SIG-M5 (cell line): ENCODE measurements around the gene SPATA31D3.
"Not testable (repeated sequence)": the region's sequence is repeated elsewhere in the genome, so short reads cannot be mapped to it uniquely, and the experiment has no call there.

Experiments
- DNase-seq: peaks from one replicate; lab custom pipeline; 2025; lab: John Stamatoyannopoulos, UW

SPATA31D3 gene

DNA sequence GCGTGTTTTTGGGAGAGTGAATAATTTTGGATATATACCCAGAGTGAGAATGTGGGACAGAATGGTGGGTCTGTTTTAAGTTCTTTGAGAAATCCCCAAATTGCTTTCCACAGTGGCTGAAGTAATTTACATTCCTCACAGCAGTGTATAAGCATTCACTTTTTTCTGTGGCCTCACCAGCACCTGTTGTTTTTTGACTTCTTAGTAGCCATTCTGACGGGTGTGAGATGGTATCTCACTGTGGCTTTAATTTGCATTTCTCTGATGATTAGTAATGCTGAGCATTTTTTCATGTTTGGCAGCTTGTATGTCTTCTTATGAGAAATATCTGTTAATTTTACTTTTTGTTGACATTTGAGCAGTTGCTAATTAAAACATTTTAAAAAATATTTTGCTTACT is 35.9 kb downstream of the SPATA31D3 start:
- no peak for DNase-seq

DNA sequence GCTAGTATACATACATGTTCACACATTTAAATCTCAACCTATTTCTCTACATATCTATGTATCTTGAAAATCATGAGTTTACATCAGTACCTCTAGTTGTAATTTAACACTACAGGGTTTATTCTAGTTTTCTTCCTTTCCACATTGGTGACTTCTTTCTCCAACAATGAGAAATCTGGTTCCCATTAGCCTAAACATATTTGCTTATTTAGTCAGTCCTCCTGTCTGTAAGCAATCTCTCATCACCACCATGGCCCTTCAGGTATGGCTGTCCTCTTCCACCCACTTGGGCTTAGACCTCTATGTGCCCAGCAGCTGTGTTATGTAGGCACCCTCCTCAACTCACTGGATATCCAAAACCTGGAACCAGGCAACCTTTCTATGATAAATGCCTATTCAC is 37.3 kb downstream of the SPATA31D3 start:
- no peak for DNase-seq

DNA sequence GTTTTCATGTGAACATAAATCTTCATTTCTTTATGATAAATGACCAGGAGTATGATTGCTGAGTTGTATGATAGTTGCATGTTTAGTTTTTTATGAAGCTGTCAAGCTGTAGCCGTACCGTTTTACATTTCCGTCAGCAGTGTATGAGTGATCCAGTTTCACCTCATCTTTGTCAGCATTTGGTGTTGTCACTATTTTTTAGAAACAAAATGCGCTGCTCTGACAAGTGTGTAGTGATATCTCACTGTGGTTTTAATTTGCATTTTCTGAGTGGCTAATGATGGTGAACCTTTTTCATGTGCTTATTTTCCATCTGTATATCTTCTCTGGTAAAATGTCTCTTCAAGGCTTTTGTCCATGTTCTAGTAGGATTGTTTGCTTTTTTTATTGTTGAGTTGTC is 38.6 kb downstream of the SPATA31D3 start:
- DNase-seq = no peak

DNA sequence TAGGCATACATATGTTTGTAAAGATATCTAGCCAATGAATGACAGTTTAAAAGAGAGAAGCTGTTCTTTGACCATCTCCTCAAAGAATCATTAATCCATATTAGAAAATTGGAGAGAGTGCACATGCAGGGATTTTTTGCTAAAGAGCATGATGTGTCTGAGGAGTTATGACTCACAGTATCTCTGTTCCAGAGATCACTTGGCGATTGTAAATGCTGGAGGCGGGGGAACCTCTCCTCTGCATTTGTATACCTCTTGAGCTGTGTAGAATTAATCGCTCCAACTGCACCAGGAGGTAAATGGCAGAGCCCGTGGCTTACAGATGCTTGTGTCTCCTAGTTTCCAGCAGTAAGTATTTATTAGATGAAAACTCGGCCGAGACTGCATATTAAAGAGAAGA is 41.6 kb downstream of the SPATA31D3 start:
- DNase-seq = no peak

DNA sequence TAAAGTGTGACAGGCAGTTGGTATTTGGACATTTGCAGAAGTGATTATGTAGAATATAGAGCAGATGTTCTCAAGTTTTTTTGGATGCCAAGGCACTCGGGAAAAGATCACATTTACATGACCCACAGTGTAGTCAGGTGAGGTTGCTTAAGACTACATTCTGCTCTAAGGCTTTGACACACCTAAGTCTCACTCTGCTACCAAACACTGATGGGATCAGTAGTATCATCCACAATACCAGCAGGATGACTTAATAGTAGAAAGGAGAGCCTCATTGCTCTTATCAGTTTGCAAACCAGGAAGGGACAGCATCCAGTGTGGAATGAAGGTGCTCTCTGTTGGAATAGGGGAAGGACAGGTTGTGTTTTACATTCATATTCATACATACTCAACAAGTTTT is 42.8 kb downstream of the SPATA31D3 start:
- DNase-seq = no peak

DNA sequence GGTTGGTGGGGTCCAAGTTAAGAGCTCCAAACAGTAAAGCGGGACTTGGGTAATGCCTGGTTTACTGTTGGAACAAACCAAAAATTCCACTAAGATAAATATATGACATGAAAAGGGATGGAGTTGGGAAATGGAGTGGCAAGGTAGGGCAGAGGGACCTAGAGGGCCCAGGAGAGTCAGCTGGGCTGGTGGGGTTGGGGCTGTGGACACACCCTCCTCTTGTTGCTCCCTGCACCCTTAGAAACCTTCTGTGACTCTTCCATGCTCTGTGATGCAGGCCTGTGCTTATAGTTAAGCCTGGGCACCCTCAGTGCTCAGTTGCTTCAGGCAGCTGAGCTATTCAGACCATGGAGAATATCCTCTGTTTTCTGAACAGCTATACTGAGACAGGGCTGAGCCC is 45.2 kb downstream of the SPATA31D3 start, which contains the start of gene SPATA31D1:
Gene SPATA31D1 (plus strand): TSS at position 301 of the 400 bp plus-strand sequence. CDS start 47 bp downstream, at position 348.
- DNase-seq = not testable (repeated sequence)

DNA sequence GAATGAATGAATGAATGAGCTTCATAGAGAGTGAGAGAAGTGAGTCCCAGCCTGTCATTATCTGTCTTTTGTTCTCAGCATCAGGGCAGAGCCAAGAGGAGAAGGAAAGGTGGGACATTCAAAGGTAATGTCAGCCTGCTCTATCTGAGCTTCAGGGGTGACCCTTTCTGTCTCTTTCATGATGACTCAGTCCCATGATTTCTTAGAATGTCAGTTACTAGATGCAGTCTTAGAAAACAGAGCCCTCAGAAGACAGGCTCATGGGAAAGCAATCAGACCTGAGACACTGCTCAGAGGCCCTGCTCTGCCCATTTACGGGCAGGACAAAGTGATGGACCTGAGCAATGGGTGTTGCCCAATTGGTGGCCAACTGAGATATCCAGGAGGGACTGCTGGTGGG is 46.4 kb downstream of the SPATA31D3 start:
- no peak for DNase-seq

DNA sequence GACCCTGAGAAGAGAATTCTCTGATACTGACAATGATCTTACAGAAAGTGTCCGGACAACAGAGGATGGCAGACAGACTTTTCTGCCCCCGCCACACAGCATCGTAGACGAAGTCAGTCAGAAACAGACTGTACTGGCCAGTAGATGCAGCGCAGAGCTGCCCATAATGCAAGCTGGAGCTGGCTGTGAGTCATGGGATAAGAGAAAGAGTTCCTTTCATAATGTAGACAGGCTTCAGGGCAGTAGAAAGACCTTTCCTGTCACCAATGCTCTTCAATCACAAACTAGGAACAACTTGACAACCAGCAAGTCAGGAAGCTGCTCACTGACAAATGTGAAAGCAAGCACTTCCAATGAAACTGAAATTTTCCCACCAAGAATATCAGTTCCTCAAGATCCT is 50.4 kb downstream of the SPATA31D3 start:
- DNase-seq = no peak
